GM12878 (cell line): ENCODE data around the gene SMIM27.

Experiments used
- BCLAF1 ChIP-seq: fragments of 450-650 bp; IDR thresholded peaks from 2 replicates; pipeline ENCODE4 v1.6.1; 2017; ENCODE audit warnings: antibody characterized with exemption, mild to moderate bottlenecking, moderate library complexity
- BHLHE40 ChIP-seq, 2 experiments: fragments of 450-650 bp in 1 of 2; IDR thresholded peaks; 2 replicates each; pipeline ENCODE4 v1.6.1; 2011 to 2017; ENCODE audit warnings: low read depth in 2 of 2, borderline replicate concordance in 1 of 2, improper control_type of control experiment in 1 of 2, low read length in 1 of 2, mild to moderate bottlenecking in 1 of 2
- CEBPB ChIP-seq, 2 experiments: fragments of 150-350 bp in 1 of 2; IDR thresholded peaks; 2 replicates each; pipeline ENCODE4 v1.6.1; 2012 to 2014; ENCODE audit warnings: low read depth in 2 of 2, low read length in 2 of 2, borderline replicate concordance in 1 of 2, inconsistent platforms in 1 of 2
- FOS ChIP-seq: IDR thresholded peaks from 3 replicates; pipeline ENCODE4 v1.6.1; 2011; ENCODE audit warnings: borderline replicate concordance; ENCODE audit not compliant: insufficient read length; ENCODE audit errors: extremely low read depth
- MAX ChIP-seq: IDR thresholded peaks from 2 replicates; pipeline ENCODE4 v1.6.1; 2012; ENCODE audit warnings: low read depth, low read length, improper control_type of control experiment
- POLR2AphosphoS5 ChIP-seq: IDR thresholded peaks from 2 replicates; pipeline ENCODE4 v1.6.1; 2011; ENCODE audit warnings: mild to moderate bottlenecking, low read length, inconsistent platforms
- RCOR1 ChIP-seq: conservative IDR thresholded peaks from 2 replicates; pipeline ENCODE4 v1.6.1; 2012; ENCODE audit warnings: low read depth, low read length, improper control_type of control experiment
- REST ChIP-seq: IDR thresholded peaks from 2 replicates; pipeline ENCODE4 v1.6.1; 2012; ENCODE audit warnings: mild to moderate bottlenecking, low read depth, low read length
- SP1 ChIP-seq: IDR thresholded peaks from one replicate; pipeline ENCODE4 v1.6.1; 2011; ENCODE audit warnings: low read depth, low read length
- USF2 ChIP-seq: IDR thresholded peaks from 2 replicates; pipeline ENCODE4 v1.6.1; 2011; ENCODE audit warnings: low read depth, low read length, improper control_type of control experiment, borderline replicate concordance
- ZNF207 ChIP-seq: fragments of 450-650 bp; IDR thresholded peaks from 2 replicates; pipeline ENCODE4 v1.6.1; 2014; ENCODE audit warnings: antibody characterized with exemption, mild to moderate bottlenecking, borderline replicate concordance
- ZNF24 ChIP-seq: fragments of 450-650 bp; IDR thresholded peaks from 2 replicates; pipeline ENCODE4 v1.6.1; 2017; ENCODE audit warnings: antibody characterized with exemption, mild to moderate bottlenecking
- TF ChIP-seq, protein P1 (sequence below): IDR thresholded peaks from 2 replicates; pipeline ENCODE4 v1.6.1; 2011; ENCODE audit warnings: mild to moderate bottlenecking, low read depth, low read length, moderate library complexity; ENCODE audit not compliant: insufficient replicate concordance
- TF ChIP-seq, protein P2 (sequence below), 3 experiments: IDR thresholded peaks in 2 of 3; conservative IDR thresholded peaks in 1 of 3; 2 replicates each; pipeline ENCODE4 v1.5.1; 2011; ENCODE audit warnings: low read depth in 3 of 3, low read length in 3 of 3, mild to moderate bottlenecking in 3 of 3, control low read depth in 2 of 3, moderate library complexity in 2 of 3, inconsistent platforms in 1 of 3, mixed read lengths in 1 of 3; ENCODE audit not compliant: control insufficient read depth in 2 of 3, insufficient read depth in 1 of 3; ENCODE audit errors: extremely low read depth in 1 of 3

- TF ChIP-seq USF2 (no peak), REST (no peak), ZNF207 (no peak), ZNF24 (no peak), BHLHE40 (IDR thresholded peaks at IDR 0.05; ENCODE audit: borderline replicate concordance in 1 of 2, low read depth in 2 of 2, low read length in 1 of 2) (no peak), BCLAF1 (no peak), POLR2AphosphoS5 (no peak), CEBPB (IDR thresholded peaks at IDR 0.05; ENCODE audit: borderline replicate concordance in 1 of 2, low read depth in 2 of 2, low read length in 2 of 2) (no peak), RCOR1 (no peak), FOS (no peak), SP1 (no peak), MAX (no peak)
- TF ChIP-seq, protein P1, sequence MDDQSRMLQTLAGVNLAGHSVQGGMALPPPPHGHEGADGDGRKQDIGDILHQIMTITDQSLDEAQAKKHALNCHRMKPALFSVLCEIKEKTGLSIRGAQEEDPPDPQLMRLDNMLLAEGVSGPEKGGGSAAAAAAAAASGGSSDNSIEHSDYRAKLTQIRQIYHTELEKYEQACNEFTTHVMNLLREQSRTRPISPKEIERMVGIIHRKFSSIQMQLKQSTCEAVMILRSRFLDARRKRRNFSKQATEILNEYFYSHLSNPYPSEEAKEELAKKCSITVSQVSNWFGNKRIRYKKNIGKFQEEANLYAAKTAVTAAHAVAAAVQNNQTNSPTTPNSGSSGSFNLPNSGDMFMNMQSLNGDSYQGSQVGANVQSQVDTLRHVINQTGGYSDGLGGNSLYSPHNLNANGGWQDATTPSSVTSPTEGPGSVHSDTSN = no peak
- TF ChIP-seq, protein P2, sequence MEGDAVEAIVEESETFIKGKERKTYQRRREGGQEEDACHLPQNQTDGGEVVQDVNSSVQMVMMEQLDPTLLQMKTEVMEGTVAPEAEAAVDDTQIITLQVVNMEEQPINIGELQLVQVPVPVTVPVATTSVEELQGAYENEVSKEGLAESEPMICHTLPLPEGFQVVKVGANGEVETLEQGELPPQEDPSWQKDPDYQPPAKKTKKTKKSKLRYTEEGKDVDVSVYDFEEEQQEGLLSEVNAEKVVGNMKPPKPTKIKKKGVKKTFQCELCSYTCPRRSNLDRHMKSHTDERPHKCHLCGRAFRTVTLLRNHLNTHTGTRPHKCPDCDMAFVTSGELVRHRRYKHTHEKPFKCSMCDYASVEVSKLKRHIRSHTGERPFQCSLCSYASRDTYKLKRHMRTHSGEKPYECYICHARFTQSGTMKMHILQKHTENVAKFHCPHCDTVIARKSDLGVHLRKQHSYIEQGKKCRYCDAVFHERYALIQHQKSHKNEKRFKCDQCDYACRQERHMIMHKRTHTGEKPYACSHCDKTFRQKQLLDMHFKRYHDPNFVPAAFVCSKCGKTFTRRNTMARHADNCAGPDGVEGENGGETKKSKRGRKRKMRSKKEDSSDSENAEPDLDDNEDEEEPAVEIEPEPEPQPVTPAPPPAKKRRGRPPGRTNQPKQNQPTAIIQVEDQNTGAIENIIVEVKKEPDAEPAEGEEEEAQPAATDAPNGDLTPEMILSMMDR (IDR thresholded peaks at IDR 0.05 in 2 of 3, conservative IDR thresholded peaks at IDR 0.05 in 1 of 3; ENCODE audit: control insufficient read depth in 2 of 3, extremely low read depth in 1 of 3, insufficient read depth in 1 of 3, low read depth in 3 of 3, low read length in 3 of 3) = no peak
Observed at GRCh38 chr9:32590898-32591297, 38.8 kb downstream of the SMIM27 start.
